Measurements from ENCODE around the gene KCNMA1. TPM values are rescaled to one million over a fixed set of nuclear protein-coding genes. Genes with fewer than 3 reads are reported as not detected.
A peak's percentile ranks its signal among the peaks of the same experiment; 100 is the strongest.
"Not testable (repeated sequence)": the region's sequence is repeated elsewhere in the genome, so short reads cannot be mapped to it uniquely, and the experiment has no call there.

The KCNMA1 gene
- total RNA-seq, 1 donor from 2014 or later: 44.0 TPM

- DNase-seq (ENCODE audit: low spot score): no peak
- ATAC-seq: no peak
These were observed 278.3 kb downstream of the KCNMA1 start for GRCh38 chr10:77359287-77359691.

GRCh38 chr10:77358656-77359055 lies 279.0 kb downstream of the KCNMA1 start:
- DNase-seq (ENCODE audit: low spot score) (no peak), ATAC-seq (no peak)

GRCh38 chr10:77357611-77358310 lies 279.8 kb downstream of the KCNMA1 start:
- DNase-seq (ENCODE audit: low spot score) (no peak), ATAC-seq (no peak)

- no peak for DNase-seq (ENCODE audit: low spot score)
- ATAC-seq: no peak
These were observed 280.4 kb downstream of the KCNMA1 start for GRCh38 chr10:77357185-77357584.

- no peak for ATAC-seq
- no peak for DNase-seq (ENCODE audit: low spot score)
These were observed 281.8 kb downstream of the KCNMA1 start for GRCh38 chr10:77355844-77356243.

- ATAC-seq (no peak), DNase-seq (ENCODE audit: low spot score) (no peak)
These were observed 286.2 kb downstream of the KCNMA1 start for GRCh38 chr10:77351386-77351785.

GRCh38 chr10:77350711-77351119 lies 286.9 kb downstream of the KCNMA1 start:
- ATAC-seq: no peak
- DNase-seq (ENCODE audit: low spot score): no peak

- ATAC-seq (no peak), DNase-seq (ENCODE audit: low spot score) (no peak)
These were observed 287.5 kb downstream of the KCNMA1 start for GRCh38 chr10:77350134-77350533.

- DNase-seq (ENCODE audit: low spot score) (no peak), ATAC-seq (no peak)
These were observed 288.4 kb downstream of the KCNMA1 start for GRCh38 chr10:77349226-77349625.

- ATAC-seq (no peak), DNase-seq (ENCODE audit: low spot score) (no peak)
These were observed 288.9 kb downstream of the KCNMA1 start for GRCh38 chr10:77348751-77349150.

GRCh38 chr10:77348082-77348481 lies 289.5 kb downstream of the KCNMA1 start:
- ATAC-seq: no peak
- no peak for DNase-seq (ENCODE audit: low spot score)

GRCh38 chr10:77347052-77347451 lies 290.6 kb downstream of the KCNMA1 start:
- ATAC-seq (no peak), DNase-seq (ENCODE audit: low spot score) (no peak)

- no peak for ATAC-seq
- DNase-seq (ENCODE audit: low spot score): no peak
These were observed 296.6 kb downstream of the KCNMA1 start for GRCh38 chr10:77341055-77341454.

- ATAC-seq; DNase-seq (ENCODE audit: low spot score): not testable (repeated sequence)
These were observed 297.7 kb downstream of the KCNMA1 start for GRCh38 chr10:77339872-77340271.

- no peak for ATAC-seq
These were observed 298.4 kb downstream of the KCNMA1 start for GRCh38 chr10:77339166-77339565.

GRCh38 chr10:77338143-77338542 lies 299.5 kb downstream of the KCNMA1 start:
- ATAC-seq (no peak), DNase-seq (ENCODE audit: low spot score) (no peak)

More at GRCh38 chr10:77339166-77339565, 298.4 kb downstream of the KCNMA1 start:
- DNase-seq (ENCODE audit: low spot score): no peak

- ATAC-seq (no peak), DNase-seq (ENCODE audit: low spot score) (no peak)
These were observed 303.1 kb downstream of the KCNMA1 start for GRCh38 chr10:77334501-77334900.

GRCh38 chr10:77333610-77334340 lies 303.8 kb downstream of the KCNMA1 start:
- ATAC-seq (peak; percentile 88), DNase-seq (ENCODE audit: low spot score) (peak; percentile 76)

GRCh38 chr10:77332256-77332655 lies 305.4 kb downstream of the KCNMA1 start:
- ATAC-seq: peak; percentile 6
- no peak for DNase-seq (ENCODE audit: low spot score)

GRCh38 chr10:77328272-77328816 lies 309.3 kb downstream of the KCNMA1 start:
- peak; percentile 20 for ATAC-seq
- DNase-seq (ENCODE audit: low spot score): no peak

- ATAC-seq (peak; percentile 54), DNase-seq (ENCODE audit: low spot score) (no peak)
These were observed 312.4 kb downstream of the KCNMA1 start for GRCh38 chr10:77325233-77325537.

GRCh38 chr10:77321838-77322237 lies 315.8 kb downstream of the KCNMA1 start:
- DNase-seq (ENCODE audit: low spot score): no peak
- no peak for ATAC-seq
